ENCODE measurements around the gene BBS10. TPM values are rescaled to one million over a fixed set of nuclear protein-coding genes. Genes with fewer than 3 reads are reported as not detected.
A peak's percentile ranks its signal among the peaks of the same experiment; 100 is the strongest.
"Not testable (repeated sequence)": the region's sequence is repeated elsewhere in the genome, so short reads cannot be mapped to it uniquely, and the experiment has no call there.

The BBS10 gene
- 9.4 and 11.5 TPM in 2 replicates for total RNA-seq (2014; rRNA removed; shearing (Covaris generic))
- 17.2 and 20.5 TPM in 2 replicates for polyA plus RNA-seq (2015; cell fraction: cytosol; rRNA removed)
- 33.3 and 38.8 TPM in 2 replicates for polyA plus RNA-seq (2015; cell fraction: nucleus; rRNA removed)

DNA sequence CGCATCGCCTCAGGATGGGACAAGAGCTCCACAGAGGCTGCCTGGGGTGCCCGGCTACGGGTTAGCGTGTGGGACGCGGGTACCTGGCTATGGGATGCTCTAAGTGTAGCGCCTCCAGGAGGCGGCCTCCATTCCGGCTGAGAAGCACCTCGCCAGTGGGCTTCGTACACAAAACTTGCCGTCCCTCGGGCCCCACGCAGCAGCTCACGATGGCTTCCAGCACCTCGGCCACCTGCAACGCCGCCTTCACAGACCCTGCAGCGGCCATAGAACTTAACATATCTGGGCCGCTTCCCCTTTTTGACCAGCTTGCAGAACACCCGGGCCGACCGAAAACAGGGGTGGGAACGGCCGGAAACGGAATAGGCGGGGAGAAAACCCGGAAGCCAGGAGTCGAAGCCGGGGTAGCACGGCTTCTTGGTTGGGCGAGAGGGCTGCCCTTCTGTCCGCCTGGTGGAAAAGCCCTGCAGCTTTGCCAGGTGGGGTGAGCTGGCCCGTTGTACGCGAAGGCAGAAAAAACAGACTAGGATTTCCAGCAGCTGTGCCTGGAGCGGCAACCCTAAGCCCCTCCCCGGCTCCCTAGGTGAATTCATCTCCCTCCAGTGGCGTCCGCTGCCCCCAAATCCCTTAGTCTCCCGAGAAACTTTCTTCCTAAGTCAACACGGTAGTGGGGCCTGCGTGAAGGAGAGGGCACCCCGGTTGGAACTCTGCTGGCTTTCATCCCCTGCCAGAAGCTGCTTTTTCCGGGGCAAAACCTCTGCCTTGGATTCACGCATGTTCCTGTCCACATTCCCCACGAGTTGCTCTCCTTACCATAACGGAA, at the start of gene BBS10:
BBS10 (minus strand) TSS at position 337 of the 823 bp plus-strand sequence; CDS start at position 280, 57 bp downstream.
- peak; percentile 93 for DNase-seq (ENCODE audit: low read depth)

DNA sequence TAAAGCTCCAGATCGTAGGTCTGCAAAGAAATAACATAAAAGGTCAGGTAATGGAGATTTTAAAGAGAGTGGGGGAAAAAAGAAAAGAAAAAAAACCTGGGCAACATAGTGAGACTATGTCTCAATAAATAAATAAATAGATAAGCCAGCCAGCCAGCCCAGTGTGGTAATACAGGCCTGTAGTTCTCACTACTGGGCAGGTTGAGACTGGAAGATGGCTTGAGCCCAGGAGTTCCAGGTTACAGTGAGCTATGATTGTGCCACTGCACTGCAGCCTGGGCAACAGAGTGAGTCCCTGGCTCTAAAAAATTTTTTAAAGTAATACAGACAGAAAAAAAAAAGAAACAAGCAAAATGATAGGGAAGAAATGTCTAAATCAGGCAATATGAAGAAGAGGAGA, 43.2 kb upstream of the BBS10 start:
- no peak for DNase-seq (ENCODE audit: low read depth)

DNA sequence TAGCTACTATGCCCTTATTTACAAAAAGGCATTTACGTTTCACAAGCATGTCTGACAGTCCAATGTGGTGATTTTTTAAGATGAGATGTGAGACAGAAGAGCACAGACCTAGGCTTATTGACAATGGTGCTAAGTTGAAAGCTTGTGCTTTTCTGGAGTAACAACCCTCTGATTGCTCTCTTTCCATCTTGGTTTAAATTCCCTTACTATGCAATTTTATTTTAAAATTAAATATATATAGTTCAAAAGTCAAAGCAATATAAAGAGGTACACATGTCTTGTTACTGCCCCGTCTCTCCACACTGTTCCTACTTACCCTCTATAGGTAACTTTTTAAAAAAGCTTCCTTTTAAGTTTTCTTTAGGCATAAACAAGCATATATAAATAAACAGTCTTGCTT, 39.4 kb upstream of the BBS10 start:
- no peak for DNase-seq (ENCODE audit: low read depth)

DNA sequence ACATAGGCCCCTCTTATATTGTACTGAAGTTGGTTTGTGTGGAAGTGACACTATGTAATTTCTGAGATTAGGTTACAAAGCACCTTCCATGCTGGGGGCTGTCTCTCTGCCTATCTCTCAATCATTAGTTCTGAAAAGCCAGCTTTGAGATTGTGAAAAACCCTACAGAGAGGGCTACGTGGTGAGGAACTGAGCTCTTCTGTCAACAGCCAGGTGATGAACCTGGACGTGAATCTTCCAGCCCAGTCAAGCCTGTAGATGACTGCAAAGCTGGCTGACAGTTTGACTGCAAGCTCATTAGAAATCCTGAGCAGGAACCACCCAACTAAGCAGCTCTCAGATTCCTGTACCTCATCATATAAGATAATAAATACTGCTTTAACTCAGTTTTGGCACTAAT, 36.3 kb upstream of the BBS10 start:
- DNase-seq (ENCODE audit: low read depth), result no peak

DNA sequence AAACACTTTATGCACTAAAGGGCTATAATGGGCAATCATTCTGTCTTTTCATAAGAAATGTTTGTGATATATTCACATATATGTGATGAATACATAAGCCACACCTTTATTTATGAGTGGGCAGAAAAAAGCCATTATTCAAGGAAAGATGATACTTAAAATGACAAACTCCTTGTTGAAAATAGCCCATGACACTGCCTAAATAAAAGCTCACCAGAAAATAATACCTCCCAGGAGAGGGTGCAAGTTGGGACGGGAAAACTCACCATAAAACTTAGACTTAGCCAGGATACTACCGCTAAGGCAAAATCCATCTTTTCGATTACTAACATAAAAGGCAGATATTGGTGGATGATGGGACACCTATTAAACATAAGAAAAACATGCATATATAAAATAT, 35.8 kb upstream of the BBS10 start:
- DNase-seq (ENCODE audit: low read depth), result no peak

DNA sequence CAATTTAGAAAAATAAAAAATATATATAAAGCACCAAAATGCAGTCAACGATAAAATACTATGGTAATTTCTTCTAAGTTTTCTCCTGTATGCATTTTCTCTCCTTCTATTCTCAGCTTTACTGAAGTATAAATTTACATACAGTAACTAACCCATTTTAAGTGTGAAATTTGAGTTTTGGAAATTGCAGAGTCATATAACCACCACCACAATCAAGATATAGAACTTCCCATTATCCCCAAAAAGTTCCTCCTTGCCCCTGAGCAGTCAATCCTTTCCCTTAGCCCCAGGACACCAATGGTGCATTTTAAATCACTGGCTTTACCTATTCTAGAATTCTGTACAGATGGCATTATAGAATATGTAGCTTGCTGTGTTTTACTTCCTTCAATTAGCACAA, 31.0 kb upstream of the BBS10 start:
- no peak for DNase-seq (ENCODE audit: low read depth)

DNA sequence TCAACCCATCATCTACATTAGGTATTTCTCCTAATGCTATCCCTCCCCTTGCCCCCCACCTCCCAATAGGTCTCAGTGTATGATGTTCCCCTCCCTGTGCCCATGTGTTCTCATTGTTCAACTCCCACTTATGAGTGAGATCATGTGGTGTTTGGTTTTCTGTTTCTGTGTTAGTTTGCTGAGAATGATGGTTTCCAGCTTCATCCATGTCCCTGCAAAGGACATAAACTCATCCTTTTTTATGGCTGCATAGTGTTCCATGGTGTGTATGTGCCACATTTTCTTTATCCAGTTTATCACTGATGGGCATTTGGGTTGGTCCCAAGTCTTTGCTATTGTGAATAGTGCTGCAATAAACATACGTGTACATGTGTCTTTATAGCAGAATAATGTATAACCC, 28.7 kb upstream of the BBS10 start:
- not testable (repeated sequence) for DNase-seq (ENCODE audit: low read depth)

DNA sequence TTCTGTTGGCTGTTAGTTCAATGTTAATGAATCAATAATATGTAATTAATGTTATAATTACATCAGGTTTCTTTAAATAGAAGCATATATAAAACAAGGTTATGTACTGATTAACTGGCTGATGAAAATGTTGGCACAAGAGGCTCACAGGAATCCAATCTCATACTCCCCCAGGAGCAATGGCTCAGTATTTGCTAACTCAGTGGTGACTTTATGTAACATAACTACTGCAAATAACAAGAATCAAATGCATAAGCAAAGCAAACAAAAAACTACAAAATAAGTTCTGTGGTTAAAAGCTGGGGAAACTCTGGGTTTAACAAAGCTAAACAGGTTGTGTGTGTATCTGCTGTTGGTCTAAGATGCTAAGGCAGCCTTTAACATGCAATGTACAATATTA, 27.7 kb upstream of the BBS10 start:
- no peak for DNase-seq (ENCODE audit: low read depth)

DNA sequence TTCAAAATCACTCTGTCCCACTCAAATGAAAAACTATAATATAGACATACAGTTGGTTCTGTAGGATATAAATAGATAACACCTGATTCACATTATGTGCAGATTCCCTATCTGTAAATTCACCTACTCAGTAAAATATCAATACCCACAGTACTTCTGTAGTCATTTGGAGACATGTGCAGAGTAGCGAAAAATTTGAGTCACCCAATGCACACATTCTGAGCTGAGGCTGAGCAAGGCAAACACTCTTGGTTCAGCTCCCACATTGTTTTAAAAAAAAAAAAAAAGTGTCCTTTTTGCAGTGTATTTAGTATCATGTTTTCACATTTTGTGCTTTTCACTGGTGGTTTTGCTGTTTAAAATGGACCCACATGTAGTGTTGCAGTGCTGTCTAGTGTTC, 27.3 kb upstream of the BBS10 start:
- no peak for DNase-seq (ENCODE audit: low read depth)

DNA sequence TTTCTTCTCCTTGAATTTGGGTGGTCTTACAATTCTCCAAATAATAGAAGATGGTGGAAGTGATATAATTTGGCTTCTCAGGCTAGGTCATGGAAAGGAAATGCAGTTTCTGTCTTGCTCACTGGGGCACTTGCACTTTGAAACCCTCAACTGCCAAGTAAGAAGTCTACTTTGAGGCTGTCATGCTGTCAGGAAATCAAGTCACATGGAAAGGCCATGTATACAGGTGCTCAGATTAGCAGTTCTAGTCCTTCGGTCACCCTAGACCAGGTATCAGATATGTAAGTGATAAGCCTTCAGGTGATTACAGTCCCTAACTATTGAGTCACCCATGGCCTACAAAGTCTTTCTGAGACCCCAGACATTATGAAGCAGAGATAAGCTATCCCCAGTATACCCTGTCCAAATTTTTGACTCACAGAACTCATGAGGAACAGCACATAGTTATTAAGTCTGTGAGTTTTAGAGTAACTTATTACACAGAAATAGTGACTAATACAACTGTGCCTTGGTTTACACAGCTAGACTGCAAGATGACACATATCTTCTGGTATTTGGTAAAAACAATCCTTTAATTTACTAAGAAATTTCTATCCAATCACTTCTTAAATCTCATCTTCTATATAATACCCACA, 26.3 kb upstream of the BBS10 start:
- no peak for DNase-seq (ENCODE audit: low read depth)

DNA sequence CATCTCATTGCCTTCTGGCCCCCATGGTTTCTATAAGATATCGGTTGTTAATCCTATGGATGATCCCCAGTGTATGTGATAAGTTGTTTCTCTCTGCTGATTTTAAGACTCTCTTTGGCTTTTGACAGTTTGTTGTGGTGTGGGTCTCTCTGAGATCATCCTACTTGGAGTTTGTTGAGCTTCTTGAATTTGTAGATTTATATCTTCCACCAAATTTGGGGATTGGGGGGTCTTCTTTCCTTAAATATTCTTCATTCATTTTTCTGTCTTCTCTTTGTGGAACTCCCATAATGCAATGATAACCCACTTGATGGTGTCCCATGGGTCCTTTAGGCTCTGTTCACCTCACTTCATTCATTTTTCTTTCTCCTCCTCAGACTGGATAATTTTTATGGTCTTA, 20.0 kb upstream of the BBS10 start:
- DNase-seq (ENCODE audit: low read depth), result no peak

DNA sequence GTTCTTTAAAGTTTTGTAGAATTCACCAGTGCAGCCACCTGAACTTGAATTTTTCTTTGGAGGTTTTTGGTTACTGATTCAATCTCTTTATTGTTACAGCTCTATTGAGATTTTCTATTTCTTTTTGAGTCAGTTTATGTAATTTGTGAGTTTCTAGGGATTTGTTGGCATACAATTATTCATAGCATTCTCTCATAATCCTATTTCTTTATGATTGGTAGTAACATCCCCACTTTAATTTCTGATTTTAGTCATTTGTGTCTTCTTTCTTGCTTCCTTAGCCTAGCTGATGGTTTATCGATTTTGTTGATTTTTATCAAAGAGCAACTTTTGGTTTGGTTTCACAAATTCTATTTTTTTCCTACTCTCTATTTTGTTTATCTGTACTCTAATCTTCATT, 17.9 kb upstream of the BBS10 start:
- DNase-seq (ENCODE audit: low read depth), result no peak

DNA sequence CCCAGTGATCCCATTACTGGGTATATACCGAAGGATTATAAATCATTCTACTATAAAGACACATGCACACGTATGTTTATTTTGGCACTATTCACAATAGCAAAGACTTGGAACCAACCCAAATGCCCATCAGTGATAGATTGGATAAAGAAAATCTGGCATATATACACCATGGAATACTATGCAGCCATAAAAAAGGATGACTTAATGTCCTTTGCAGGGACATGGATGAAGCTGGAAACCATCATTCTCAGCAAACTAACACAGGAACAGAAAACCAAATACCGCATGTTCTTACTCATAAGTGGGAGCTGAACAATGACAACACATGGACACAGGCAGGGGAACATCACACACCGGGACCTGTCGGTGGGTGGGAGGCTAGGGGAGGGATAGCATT, 15.9 kb upstream of the BBS10 start:
- DNase-seq (ENCODE audit: low read depth), result not testable (repeated sequence)

DNA sequence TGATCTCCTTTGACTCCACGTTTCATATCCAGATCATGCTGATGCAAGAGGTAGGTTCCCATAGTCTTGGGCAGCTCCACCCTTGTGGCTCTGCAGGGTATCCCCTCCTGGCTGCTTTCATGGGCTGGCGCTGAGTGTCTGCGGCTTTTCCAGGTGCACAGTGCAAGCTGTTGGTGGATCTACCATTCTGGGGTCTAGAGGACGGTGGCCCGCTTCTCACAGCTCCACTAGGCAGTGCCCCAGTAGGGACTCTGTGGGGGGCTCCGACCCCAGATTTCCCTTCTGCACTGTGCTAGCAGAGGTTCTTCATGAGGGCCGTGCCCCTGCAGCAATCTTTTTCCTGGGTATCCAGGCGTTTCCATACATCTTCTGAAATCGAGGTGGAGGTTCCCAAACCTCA, 12.1 kb upstream of the BBS10 start:
- DNase-seq (ENCODE audit: low read depth), result no peak

DNA sequence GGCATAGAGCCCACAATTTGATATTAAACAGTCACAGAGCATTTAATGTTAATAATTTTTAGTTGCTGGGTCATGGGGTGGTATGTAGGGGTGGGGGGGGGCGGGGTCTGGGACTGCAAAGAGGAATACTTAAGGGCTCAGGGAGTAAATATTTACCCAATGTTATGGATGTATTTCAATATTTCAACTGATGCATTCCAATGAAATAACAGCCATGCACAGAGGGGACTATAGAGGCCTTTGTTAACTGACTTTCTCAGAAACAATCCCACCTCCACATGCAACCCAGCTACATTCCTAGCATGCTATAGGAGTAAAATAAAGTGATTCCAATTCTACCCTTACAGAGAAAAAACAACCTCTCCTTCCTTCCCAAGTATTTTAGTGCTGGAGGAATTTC, 7.9 kb upstream of the BBS10 start:
- no peak for DNase-seq (ENCODE audit: low read depth)

DNA sequence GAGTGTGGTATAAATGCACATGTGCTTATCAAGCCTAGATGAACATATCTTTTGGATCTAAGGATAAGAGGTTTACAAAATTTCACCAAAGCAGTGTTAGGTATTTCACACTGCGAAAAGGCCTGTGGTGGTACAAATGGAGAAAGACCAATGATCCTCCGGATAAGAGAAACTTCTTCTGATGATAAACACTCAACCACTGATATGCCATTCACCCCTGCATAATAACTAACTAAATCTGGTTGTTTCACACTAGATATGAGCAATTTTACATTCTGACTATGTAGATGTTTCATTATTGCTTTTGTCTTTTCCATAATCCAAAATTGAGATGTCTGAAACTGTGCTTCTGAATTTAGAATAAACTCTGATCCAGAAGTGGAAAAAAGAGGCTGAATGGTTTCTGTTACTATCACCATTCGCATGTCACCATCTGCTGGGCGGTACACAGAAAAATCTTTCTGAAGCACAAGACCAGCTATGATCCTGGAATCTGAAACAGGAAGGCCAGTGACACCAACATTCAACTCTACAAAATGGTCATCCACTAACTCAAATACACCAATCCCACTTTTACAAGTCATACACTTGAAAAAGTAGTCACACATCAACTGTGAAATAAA, 1.3 kb downstream of the BBS10 start:
- DNase-seq (ENCODE audit: low read depth), result peak; percentile 72

DNA sequence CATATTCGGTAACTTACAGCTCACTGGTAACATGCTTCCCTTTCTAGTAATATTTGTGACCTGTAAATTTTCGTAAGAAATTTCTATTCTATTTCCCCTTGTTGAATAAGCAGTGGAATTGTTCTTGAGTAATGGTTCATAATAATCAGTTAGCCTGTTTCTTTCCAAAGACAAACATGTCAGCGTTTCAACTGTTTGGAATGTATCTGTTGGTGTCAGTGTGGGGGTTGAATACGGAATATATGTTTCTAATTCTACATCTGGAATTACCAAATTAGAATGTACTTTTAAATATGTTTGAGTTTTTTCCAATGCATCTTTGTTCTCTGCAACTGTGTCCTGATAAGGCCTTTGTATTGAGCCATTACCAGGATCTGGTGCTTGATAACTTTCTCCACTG, 2.0 kb downstream of the BBS10 start:
- DNase-seq (ENCODE audit: low read depth), result no peak

DNA sequence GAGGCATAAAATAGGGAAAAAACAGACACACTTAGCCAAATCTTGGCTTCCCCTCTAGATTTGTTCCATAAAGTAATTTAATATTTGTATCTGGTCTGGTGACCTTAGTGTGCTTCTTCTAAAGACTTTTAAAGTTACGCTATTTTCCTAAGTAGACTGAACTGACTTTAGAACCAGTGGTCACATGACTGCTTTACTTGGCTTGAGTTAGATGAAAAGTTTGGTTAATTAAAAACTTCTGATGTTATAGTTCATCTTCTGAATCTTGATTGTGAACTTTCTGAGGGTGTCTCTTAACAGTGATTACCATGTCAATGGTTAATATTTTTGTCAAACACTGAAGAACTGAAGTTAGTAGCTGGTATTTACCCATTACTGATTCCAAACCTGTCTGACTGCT, 2.6 kb downstream of the BBS10 start:
- DNase-seq (ENCODE audit: low read depth), result no peak

DNA sequence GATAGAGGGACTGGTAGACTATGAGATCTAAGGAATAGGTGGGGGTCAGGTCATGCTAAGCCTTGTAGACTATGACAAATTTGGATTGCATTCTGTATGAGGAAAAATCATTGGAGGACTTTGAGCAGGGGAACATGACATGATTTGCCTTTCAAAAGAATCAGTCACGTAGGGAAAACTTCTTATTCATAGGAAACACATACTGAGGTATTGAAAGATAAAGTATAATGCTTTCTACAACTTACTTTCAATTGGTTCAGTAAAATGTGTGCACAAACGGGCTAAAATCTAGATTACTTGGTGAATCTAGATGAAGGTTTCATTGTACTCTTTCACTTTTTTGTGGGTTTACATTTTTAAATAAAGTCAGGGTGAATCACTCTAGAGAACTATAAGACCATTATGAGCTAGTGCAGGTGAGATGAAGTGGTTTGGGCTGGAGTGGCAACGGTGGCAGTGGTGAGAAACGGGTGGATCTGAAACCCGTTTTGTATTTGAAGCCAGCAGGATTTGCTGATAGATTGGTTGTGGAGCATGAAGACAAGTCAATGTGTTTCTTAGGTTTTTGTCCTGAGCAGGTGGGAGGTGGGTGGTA, 6.7 kb downstream of the BBS10 start:
- DNase-seq (ENCODE audit: low read depth), result peak; percentile 63

DNA sequence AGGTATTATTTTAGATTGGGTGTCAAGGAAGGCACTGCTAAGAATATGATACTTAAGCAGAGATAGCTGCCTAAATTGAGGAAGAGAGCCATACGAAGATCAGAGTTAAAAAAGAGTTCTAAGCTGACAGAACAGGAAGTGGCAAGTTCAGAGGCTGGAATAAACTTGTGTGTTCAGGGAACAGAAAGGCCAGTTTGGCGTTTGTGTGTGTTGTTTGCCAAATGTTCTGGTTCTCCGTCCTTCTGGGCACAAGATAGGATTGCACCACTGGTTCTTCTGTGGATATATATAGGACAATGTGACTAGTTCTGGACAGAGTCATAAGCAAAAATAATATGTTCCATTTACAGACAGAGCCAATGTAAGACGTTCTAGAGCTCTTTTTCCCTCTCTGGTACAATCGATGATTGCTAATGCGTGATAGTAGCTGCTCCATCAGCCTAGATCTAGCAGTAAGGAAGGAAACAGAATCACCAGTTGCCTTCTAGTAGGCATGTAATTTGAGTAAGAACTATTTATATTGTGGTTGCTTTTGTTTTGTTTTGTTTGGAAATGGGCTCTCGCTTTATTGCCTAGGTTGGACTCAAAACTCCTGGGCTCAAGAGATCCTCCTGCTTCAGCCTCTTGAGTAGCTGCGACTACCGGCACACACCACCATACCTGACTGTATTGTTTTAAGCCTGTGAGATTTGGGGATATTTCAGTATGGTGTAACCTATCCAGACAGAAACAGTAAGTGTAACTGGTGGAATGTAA, 7.4 kb downstream of the BBS10 start:
- DNase-seq (ENCODE audit: low read depth), result no peak

DNA sequence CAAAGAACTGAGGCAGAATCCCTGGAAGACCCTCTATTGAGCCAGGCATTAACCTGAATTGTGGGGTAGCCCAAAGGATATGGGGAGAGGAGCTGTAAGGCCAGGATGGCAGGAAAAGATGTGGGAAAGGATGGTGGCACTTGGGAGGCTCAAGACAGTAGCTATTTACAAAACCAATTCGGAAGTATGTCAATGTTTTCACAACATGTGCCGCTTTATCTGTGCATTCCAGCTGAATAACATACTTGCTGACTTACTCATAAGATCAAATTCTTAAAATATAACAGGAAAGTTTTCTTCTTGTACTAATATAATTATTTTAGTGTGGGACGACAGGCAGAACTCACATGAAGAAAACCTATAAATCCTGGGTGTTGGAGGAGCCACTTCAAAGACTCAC, 10.6 kb downstream of the BBS10 start:
- DNase-seq (ENCODE audit: low read depth), result peak; percentile 37
